Chondrocyte (in vitro differentiated cells): ENCODE data around the gene NRG2. TPM values are rescaled to one million over a fixed set of nuclear protein-coding genes. Genes with fewer than 3 reads are reported as not detected.

Experiments
- DNase-seq: peaks from one replicate; pipeline ENCODE4 v3.0.0; 2021; ENCODE audit warnings: mixed read lengths, low spot score
- H3K27ac Mint-ChIP-seq: one replicate; pipeline ENCODE4 v1.8.0; 2021; ENCODE audit warnings: mild to moderate bottlenecking, moderate library complexity, mixed read lengths; ENCODE audit not compliant: unreplicated experiment
- H3K27me3 Mint-ChIP-seq: 2 replicates; pipeline ENCODE4 v1.8.0; 2021; ENCODE audit warnings: low read depth, mixed read lengths
- H3K36me3 Mint-ChIP-seq: 2 replicates; pipeline ENCODE4 v1.8.0; 2021; ENCODE audit warnings: low read depth, mixed read lengths
- H3K4me1 Mint-ChIP-seq: 2 replicates; pipeline ENCODE4 v1.8.0; 2021; ENCODE audit warnings: low read depth, mild to moderate bottlenecking, mixed read lengths
- H3K4me3 Mint-ChIP-seq: one replicate; pipeline ENCODE4 v1.8.0; 2021; ENCODE audit warnings: mild to moderate bottlenecking, moderate library complexity, mixed read lengths; ENCODE audit not compliant: unreplicated experiment
- H3K9me3 Mint-ChIP-seq: 2 replicates; pipeline ENCODE4 v1.8.0; 2021; ENCODE audit warnings: low read depth, mixed read lengths
- total RNA-seq: library from RNA; stranded (reverse); gene quantifications from 3 replicates; pipeline ENCODE4 v1.2.1, GENCODE V29; 2021
- TF ChIP-seq, protein P1 (sequence below): fragments of 200-600 bp; sonication (generic); IDR thresholded peaks from 2 replicates; pipeline ENCODE4 v1.5.0; 2021; ENCODE audit warnings: antibody characterized with exemption, mild to moderate bottlenecking, moderate library complexity

The NRG2 gene
- total RNA-seq, 1 donor from 2014 or later: 0.27 TPM

DNA sequence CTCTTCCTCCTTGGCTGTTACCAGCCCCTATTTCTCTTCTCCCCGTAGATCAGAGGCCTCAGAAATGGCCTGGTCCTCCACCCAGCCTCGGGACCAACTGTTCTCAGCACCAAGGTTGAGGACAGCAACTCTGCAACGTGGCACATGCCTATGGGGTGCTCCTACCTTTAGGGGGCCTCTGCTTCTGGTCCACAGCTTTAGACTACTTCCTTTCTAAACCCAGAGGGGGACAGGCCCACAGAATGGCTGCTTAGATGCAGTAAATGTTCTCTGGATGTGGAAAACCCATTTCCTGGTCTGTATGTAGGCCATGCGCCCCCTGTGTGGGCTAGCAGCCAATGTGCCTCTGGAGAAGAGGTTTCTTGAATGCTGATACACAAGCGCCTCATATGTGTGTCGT is 68.4 kb downstream of the NRG2 start:
- no peaks in the 10 kb centered on the region for H3K9me3 Mint-ChIP-seq
- H3K4me3 Mint-ChIP-seq: no peak overlapping the region
- H3K27me3 Mint-ChIP-seq: peaks cover 55% of the 10 kb centered on the region
- no peak for DNase-seq
- peaks cover 1% of the 10 kb centered on the region for H3K36me3 Mint-ChIP-seq
- TF ChIP-seq, protein P1, sequence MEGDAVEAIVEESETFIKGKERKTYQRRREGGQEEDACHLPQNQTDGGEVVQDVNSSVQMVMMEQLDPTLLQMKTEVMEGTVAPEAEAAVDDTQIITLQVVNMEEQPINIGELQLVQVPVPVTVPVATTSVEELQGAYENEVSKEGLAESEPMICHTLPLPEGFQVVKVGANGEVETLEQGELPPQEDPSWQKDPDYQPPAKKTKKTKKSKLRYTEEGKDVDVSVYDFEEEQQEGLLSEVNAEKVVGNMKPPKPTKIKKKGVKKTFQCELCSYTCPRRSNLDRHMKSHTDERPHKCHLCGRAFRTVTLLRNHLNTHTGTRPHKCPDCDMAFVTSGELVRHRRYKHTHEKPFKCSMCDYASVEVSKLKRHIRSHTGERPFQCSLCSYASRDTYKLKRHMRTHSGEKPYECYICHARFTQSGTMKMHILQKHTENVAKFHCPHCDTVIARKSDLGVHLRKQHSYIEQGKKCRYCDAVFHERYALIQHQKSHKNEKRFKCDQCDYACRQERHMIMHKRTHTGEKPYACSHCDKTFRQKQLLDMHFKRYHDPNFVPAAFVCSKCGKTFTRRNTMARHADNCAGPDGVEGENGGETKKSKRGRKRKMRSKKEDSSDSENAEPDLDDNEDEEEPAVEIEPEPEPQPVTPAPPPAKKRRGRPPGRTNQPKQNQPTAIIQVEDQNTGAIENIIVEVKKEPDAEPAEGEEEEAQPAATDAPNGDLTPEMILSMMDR: no peak
- H3K27ac Mint-ChIP-seq: no peak overlapping the region
- no peaks in the 10 kb centered on the region for H3K4me1 Mint-ChIP-seq

DNA sequence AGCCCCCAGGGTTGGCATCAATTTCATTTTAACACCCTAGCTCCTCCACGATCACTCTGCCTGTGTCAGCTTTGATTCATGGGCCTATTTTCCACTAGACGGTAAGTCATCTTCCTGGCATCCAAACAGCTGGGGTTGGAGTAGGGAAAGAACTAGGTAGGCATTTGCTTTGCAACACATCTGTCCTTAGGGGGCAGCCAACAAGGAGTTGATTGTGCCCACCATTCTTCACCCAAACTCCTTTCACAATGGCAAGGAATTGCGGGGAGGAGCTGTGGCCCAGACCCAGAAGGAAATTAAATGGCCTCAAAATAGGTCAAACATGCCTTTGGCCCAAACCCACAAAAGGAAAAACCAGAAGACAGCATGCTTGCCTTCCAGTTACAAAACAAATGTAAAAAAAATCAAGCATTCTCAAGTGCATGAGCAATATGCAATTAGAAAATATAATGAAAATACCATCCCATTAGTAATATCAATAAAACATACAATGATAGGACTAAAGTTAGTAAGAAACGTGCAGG is 71.8 kb downstream of the NRG2 start:
- H3K27ac Mint-ChIP-seq: no peak overlapping the region
- no peak for DNase-seq
- no peaks in the 10 kb centered on the region for H3K9me3 Mint-ChIP-seq
- H3K27me3 Mint-ChIP-seq: peaks cover 47% of the 10 kb centered on the region
- H3K36me3 Mint-ChIP-seq: no peaks in the 10 kb centered on the region
- H3K4me3 Mint-ChIP-seq: no peak overlapping the region
- TF ChIP-seq, protein P1: no peak
- no peaks in the 10 kb centered on the region for H3K4me1 Mint-ChIP-seq

GRCh38 chr5:139969318-139969717 is 73.8 kb downstream of the NRG2 start:
- no peak for DNase-seq
- H3K36me3 Mint-ChIP-seq: no peaks in the 10 kb centered on the region
- TF ChIP-seq, protein P1: no peak
- no peaks in the 10 kb centered on the region for H3K9me3 Mint-ChIP-seq
- H3K27ac Mint-ChIP-seq: no peak overlapping the region
- no peaks in the 10 kb centered on the region for H3K4me1 Mint-ChIP-seq
- no peak overlapping the region for H3K4me3 Mint-ChIP-seq
- H3K27me3 Mint-ChIP-seq: peaks cover 45% of the 10 kb centered on the region

DNA sequence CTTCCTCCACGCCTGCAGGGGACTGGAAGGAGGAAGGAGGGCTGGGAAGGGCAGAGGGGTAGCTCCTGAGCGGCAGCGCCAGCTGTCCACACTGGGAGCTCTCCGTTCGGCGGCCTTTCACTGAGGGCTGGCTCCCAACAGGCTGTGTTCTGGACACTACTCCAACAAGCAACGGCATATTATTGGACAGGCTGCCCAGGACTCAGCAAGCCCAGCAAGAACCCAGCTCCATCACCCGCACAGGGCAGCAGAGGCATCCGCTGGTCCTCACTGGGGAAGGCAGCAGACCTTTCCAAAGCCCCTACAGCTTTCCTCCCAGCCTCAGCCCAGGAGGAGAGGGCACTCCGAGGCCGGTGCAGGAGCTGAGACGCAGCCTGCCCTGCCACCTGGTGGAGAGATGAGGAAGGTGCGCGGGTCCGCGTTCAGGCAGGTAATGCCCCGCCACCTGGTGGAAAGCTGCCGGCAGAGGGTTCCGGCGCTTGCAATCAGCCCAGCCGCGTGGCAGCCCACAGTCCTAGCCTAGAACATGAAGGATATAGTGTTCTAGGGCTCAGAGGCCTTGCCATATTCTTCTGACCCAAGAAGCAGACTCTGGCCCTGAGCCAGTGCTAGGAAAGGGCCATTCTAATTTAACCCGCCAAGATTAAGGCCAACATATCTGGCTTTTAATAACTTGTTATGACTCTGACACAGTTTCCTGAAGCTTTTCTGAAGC is 74.4 kb downstream of the NRG2 start:
- DNase-seq: no peak

GRCh38 chr5:139967353-139967752 is 75.7 kb downstream of the NRG2 start:
- Mint-ChIP-seq H3K27me3 (peaks cover 52% of the 10 kb centered on the region), H3K4me3 (no peak overlapping the region), H3K4me1 (no peaks in the 10 kb centered on the region), H3K27ac (no peak overlapping the region), H3K36me3 (no peaks in the 10 kb centered on the region), H3K9me3 (no peaks in the 10 kb centered on the region)
- TF ChIP-seq, protein P1: no peak
- no peak for DNase-seq

More for the DNA sequence above, 74.4 kb downstream of the NRG2 start:
- Mint-ChIP-seq H3K4me3 (no peak overlapping the region), H3K9me3 (no peaks in the 10 kb centered on the region), H3K27me3 (peaks cover 47% of the 10 kb centered on the region), H3K27ac (no peak overlapping the region), H3K36me3 (no peaks in the 10 kb centered on the region), H3K4me1 (no peaks in the 10 kb centered on the region)
- TF ChIP-seq, protein P1: peak; percentile 100
